ENCODE data around the gene CPPED1. TPM values are rescaled to one million over a fixed set of nuclear protein-coding genes. Genes with fewer than 3 reads are reported as not detected.

Gene CPPED1
- total and polyA plus RNA-seq, 2 experiments from 2014 or later: 27.2 to 28.6 TPM

DNA sequence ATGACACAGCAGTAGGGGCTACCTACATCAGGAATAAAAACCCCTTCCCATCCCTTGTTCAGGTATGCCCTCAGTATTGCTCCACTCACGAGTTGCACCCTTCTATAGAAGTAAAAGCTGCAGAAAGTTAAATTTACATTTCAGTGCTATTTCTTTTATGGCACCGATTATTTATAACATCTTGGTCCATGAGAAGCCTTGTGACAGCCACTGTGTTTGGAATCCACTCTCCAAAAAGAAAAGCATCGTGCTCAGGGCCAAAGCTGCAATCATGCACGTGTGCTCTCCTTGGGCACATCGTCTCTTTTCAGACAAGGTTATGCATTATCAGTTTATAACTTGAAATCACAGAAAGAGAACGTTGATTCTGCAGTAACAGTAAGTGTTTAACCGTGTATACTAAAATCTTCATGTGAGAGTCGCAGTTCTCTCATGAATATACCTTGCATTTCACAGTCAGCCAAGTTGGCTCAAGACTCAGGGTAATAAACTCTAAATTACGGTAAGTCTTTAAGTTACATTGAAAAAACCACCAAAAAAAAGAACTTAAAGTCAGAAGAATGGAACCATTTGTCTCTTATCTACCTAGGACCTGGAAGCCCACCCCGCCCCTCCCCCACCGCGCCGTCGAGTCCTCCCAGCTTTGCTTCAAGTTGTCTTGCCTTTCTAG, 189.6 kb downstream of the CPPED1 start:
- Histone ChIP-seq H2AFZ (no peak overlapping the region), H3K4me2 (no peak overlapping the region), H3K27me3 (no peaks in the 10 kb centered on the region), H3K27ac (peak overlapping the region; percentile 95), H3K79me2 (no peaks in the 10 kb centered on the region), H3K9me2 (replicated peaks; ENCODE audit: insufficient read depth) (no peaks in the 10 kb centered on the region), H4K20me1 (ENCODE audit: insufficient read depth, poor library complexity, severe bottlenecking) (no peaks in the 10 kb centered on the region), H3K4me3 (no peak overlapping the region), H3K9me3 (ENCODE audit: low read depth) (no peaks in the 10 kb centered on the region), H3K4me1 (ENCODE audit: insufficient read depth) (peaks cover 8% of the 10 kb centered on the region), H3K36me3 (replicated peaks; ENCODE audit: insufficient read depth, low read depth) (no peaks in the 10 kb centered on the region)
- TF ChIP-seq, protein P1, sequence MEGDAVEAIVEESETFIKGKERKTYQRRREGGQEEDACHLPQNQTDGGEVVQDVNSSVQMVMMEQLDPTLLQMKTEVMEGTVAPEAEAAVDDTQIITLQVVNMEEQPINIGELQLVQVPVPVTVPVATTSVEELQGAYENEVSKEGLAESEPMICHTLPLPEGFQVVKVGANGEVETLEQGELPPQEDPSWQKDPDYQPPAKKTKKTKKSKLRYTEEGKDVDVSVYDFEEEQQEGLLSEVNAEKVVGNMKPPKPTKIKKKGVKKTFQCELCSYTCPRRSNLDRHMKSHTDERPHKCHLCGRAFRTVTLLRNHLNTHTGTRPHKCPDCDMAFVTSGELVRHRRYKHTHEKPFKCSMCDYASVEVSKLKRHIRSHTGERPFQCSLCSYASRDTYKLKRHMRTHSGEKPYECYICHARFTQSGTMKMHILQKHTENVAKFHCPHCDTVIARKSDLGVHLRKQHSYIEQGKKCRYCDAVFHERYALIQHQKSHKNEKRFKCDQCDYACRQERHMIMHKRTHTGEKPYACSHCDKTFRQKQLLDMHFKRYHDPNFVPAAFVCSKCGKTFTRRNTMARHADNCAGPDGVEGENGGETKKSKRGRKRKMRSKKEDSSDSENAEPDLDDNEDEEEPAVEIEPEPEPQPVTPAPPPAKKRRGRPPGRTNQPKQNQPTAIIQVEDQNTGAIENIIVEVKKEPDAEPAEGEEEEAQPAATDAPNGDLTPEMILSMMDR (IDR thresholded peaks at IDR 0.05; ENCODE audit: poor library complexity): no peak
- TF ChIP-seq EZH2phosphoT487 (IDR thresholded peaks at IDR 0.05; ENCODE audit: low read depth, severe bottlenecking, unreplicated experiment) (no peak), EZH2 (IDR thresholded peaks at IDR 0.05; ENCODE audit: borderline replicate concordance) (no peak)
- no peak for DNase-seq (ENCODE audit: low spot score)
- 84% methylated on average over 14 of the region's 14 CpGs for WGBS (ENCODE audit: low lambda C conversion rate, missing lambda C conversion rate)

DNA sequence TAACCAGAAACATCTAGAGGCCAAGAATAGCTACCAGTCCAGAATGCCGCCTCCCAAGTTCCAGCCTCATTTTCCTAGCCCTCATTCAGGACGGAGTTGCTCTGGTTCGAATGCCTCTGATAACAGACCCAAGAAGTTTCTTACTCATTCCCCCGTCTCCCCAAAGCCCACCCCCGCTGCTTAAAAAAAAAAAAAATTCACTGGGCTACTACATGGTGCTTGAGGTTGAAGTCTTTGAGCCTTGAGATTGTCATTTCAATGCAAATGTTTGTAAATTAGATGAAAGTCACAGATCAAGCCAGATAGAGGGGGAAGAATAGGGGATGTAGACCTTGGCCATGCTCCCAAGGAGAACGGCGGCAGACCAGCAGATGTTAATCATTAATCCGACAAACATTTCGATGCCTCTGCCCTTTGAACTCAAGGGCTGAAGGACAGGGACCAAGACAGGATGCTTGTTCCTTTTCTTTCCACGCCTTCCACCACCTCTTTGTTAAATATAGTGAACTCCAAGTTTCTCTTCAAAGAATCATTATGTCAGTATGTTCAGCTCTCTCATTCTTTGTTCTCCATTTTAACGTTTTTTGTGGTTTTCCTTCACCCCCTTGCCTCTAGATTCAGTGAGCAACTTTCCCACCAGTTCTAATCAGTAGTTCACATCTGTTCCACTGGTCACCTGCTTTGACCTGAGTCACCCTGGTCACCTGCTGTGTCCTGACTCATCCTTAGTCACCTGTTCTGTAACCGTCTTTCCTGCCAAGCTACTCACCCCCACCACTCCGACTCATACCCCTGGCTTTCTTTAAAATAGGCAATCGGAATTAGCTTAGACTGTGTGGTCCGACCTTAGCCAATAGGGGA, 190.3 kb downstream of the CPPED1 start:
- H3K9me3 ChIP-seq (ENCODE audit: low read depth): no peaks in the 10 kb centered on the region
- WGBS (ENCODE audit: low lambda C conversion rate, missing lambda C conversion rate): 38% methylated on average over 15 of the region's 15 CpGs
- H3K36me3 ChIP-seq (replicated peaks; ENCODE audit: insufficient read depth, low read depth): no peaks in the 10 kb centered on the region
- H3K79me2 ChIP-seq: no peaks in the 10 kb centered on the region
- no peak overlapping the region for H2AFZ ChIP-seq
- no peaks in the 10 kb centered on the region for H3K9me2 ChIP-seq (replicated peaks; ENCODE audit: insufficient read depth)
- peak overlapping the region; percentile 58 for H3K4me2 ChIP-seq
- H3K27me3 ChIP-seq: no peaks in the 10 kb centered on the region
- H3K4me3 ChIP-seq: no peak overlapping the region
- H3K4me1 ChIP-seq (ENCODE audit: insufficient read depth): peaks cover 8% of the 10 kb centered on the region
- no peaks in the 10 kb centered on the region for H4K20me1 ChIP-seq (ENCODE audit: insufficient read depth, poor library complexity, severe bottlenecking)
- DNase-seq (ENCODE audit: low spot score): peak; percentile 75
- TF ChIP-seq EZH2phosphoT487 (IDR thresholded peaks at IDR 0.05; ENCODE audit: low read depth, severe bottlenecking, unreplicated experiment): no peak
- TF ChIP-seq, protein P1 (IDR thresholded peaks at IDR 0.05; ENCODE audit: poor library complexity): no peak
- TF ChIP-seq EZH2 (IDR thresholded peaks at IDR 0.05; ENCODE audit: borderline replicate concordance): no peak
- H3K27ac ChIP-seq: peak overlapping the region; percentile 95

DNA sequence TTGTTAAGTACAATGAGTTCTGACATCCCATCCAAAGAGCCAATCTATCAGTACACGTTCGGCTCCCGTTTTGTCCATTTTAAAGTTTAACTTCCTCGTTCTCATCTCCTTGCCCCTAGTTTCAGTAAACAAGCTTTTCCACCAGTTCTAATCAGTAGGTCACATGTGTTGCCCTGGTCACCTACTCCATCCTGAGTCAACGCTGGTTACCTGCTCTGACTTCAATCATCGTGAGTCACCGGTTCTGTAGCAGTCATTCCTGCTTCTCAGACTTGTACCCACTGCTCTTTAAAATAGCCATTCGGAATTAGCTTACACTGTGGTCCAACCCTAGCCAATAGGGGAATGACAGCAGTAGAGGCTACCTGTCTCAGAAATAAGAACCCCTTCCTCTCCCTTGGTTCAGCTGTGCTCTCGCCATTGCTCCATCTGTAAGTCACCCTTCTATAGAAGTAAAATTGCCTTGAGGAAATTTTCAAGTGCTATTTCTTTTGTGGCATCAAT, 191.0 kb downstream of the CPPED1 start:
- TF ChIP-seq EZH2 (IDR thresholded peaks at IDR 0.05; ENCODE audit: borderline replicate concordance): no peak
- TF ChIP-seq, protein P1 (IDR thresholded peaks at IDR 0.05; ENCODE audit: poor library complexity): no peak
- no peak for TF ChIP-seq EZH2phosphoT487 (IDR thresholded peaks at IDR 0.05; ENCODE audit: low read depth, severe bottlenecking, unreplicated experiment)
- DNase-seq (ENCODE audit: low spot score): peak; percentile 74
- no peaks in the 10 kb centered on the region for H3K36me3 ChIP-seq (replicated peaks; ENCODE audit: insufficient read depth, low read depth)
- WGBS (ENCODE audit: low lambda C conversion rate, missing lambda C conversion rate): 49% methylated on average over 9 of the region's 9 CpGs
- no peaks in the 10 kb centered on the region for H3K9me3 ChIP-seq (ENCODE audit: low read depth)
- H3K4me1 ChIP-seq (ENCODE audit: insufficient read depth): peaks cover 8% of the 10 kb centered on the region
- no peaks in the 10 kb centered on the region for H3K79me2 ChIP-seq
- no peaks in the 10 kb centered on the region for H3K9me2 ChIP-seq (replicated peaks; ENCODE audit: insufficient read depth)
- no peaks in the 10 kb centered on the region for H4K20me1 ChIP-seq (ENCODE audit: insufficient read depth, poor library complexity, severe bottlenecking)
- peak overlapping the region; percentile 96 for H3K27ac ChIP-seq
- H3K4me3 ChIP-seq: no peak overlapping the region
- H3K4me2 ChIP-seq: peak overlapping the region; percentile 58
- H2AFZ ChIP-seq: peak overlapping the region; percentile 40
- H3K27me3 ChIP-seq: no peaks in the 10 kb centered on the region

All from hepatocyte (in vitro differentiated cells).